GM04504 (cell line): ENCODE results near the gene THOC2.
"Not testable (repeated sequence)": the region's sequence is repeated elsewhere in the genome, so short reads cannot be mapped to it uniquely, and the experiment has no call there.

Source experiments
- DNase-seq: peaks from one replicate; pipeline ENCODE4 v3.0.0-alpha.2; 2012; ENCODE audit warnings: low read depth

The THOC2 gene

GRCh38 chrX:123580792-123581191 is 152.1 kb downstream of the THOC2 start:
- DNase-seq: no peak

GRCh38 chrX:123574027-123574426 is 158.8 kb downstream of the THOC2 start:
- not testable (repeated sequence) for DNase-seq

GRCh38 chrX:123570011-123570590 is 162.8 kb downstream of the THOC2 start:
- DNase-seq: no peak

GRCh38 chrX:123563167-123563566 is 169.7 kb downstream of the THOC2 start:
- DNase-seq: no peak

- DNase-seq: no peak
Measured at GRCh38 chrX:123562342-123563146, 170.3 kb downstream of the THOC2 start.

- DNase-seq: no peak
Measured at GRCh38 chrX:123561439-123562215, 171.2 kb downstream of the THOC2 start.

GRCh38 chrX:123550829-123551228 is 182.0 kb downstream of the THOC2 start:
- no peak for DNase-seq
